Measurements from ENCODE around the gene ZNF14. TPM values are rescaled to one million over a fixed set of nuclear protein-coding genes. Genes with fewer than 3 reads are reported as not detected.

Gene ZNF14
- total and polyA plus RNA-seq, 12 donors = 2.7 to 8.5 (median 4.2) TPM

- no peak overlapping the region for H3K4me3 ChIP-seq
- intact Hi-C loops (cut with DNase I) = no loop called here
- no peaks in the 10 kb centered on the region for H3K9me3 ChIP-seq (replicated peaks in 1 of 3)
- no peak for TF ChIP-seq POLR2A (IDR thresholded peaks at IDR 0.05)
- TF ChIP-seq, protein P1, sequence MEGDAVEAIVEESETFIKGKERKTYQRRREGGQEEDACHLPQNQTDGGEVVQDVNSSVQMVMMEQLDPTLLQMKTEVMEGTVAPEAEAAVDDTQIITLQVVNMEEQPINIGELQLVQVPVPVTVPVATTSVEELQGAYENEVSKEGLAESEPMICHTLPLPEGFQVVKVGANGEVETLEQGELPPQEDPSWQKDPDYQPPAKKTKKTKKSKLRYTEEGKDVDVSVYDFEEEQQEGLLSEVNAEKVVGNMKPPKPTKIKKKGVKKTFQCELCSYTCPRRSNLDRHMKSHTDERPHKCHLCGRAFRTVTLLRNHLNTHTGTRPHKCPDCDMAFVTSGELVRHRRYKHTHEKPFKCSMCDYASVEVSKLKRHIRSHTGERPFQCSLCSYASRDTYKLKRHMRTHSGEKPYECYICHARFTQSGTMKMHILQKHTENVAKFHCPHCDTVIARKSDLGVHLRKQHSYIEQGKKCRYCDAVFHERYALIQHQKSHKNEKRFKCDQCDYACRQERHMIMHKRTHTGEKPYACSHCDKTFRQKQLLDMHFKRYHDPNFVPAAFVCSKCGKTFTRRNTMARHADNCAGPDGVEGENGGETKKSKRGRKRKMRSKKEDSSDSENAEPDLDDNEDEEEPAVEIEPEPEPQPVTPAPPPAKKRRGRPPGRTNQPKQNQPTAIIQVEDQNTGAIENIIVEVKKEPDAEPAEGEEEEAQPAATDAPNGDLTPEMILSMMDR (IDR thresholded peaks at IDR 0.05) = no peak
- no peak overlapping the region for H3K27ac ChIP-seq
- H3K27me3 ChIP-seq = no peaks in the 10 kb centered on the region
- 88 to 96% (median 92%) methylated on average over 3 to 4 of the region's 4 CpGs for WGBS, 4 donors
- H3K4me1 ChIP-seq (replicated peaks in 1 of 2) = no peaks in the 10 kb centered on the region
- no peaks in the 10 kb centered on the region for H3K36me3 ChIP-seq (replicated peaks in 1 of 2)
- no peak for DNase-seq
These were observed 25.3 kb upstream of the ZNF14 start for GRCh38 chr19:19758164-19758563.

DNA sequence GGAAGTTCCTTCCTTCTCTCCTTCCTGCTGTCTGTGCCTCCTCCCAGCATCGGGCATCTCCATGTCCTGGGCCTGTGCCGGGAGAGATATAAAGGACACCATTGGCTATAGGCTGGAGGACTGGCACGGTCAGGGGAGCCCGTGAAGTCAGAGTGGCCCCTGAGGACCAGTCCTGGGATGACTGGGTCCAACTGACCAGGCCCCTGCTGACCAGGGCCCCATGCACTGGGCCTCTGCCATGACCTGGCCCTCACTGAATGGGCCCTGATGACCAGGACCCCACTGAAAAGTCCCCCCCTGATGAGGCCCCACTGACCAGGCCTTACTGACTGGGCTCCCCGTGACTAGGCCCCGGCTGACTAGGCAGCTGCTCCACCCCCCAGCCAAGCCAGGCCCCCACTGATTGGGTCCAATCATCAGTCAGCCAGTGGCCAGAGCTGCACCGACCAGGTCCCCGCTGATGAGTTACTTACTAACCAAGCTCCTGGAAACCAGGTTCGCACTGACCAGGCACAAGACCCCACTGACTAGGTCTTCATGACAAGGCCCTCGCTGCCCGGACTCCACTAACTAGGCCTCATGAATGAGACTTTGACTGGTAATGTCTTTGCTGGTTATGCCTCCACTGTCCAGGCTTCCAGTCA is 20.0 kb upstream of the ZNF14 start:
- Histone ChIP-seq H3K4me1 (replicated peaks in 1 of 2) (no peaks in the 10 kb centered on the region), H3K9me3 (replicated peaks in 1 of 3) (no peaks in the 10 kb centered on the region), H3K27ac (no peak overlapping the region), H3K27me3 (no peaks in the 10 kb centered on the region), H3K4me3 (no peak overlapping the region), H3K36me3 (replicated peaks in 1 of 2) (no peaks in the 10 kb centered on the region)
- intact Hi-C loops (cut with DNase I) = no loop called here
- DNase-seq = no peak
- TF ChIP-seq, protein P1 (IDR thresholded peaks at IDR 0.05) = no peak
- no peak for TF ChIP-seq POLR2A (IDR thresholded peaks at IDR 0.05)
- WGBS, 4 donors = 95 to 98% (median 95%) methylated on average over 7 to 11 of the region's 11 CpGs

- H3K27ac ChIP-seq = no peak overlapping the region
- H3K27me3 ChIP-seq = no peaks in the 10 kb centered on the region
- no peak for TF ChIP-seq POLR2A (IDR thresholded peaks at IDR 0.05)
- TF ChIP-seq, protein P1 (IDR thresholded peaks at IDR 0.05) = no peak
- no peaks in the 10 kb centered on the region for H3K9me3 ChIP-seq (replicated peaks in 1 of 3)
- peak in 1 of 7 donors; percentile 36 for DNase-seq
- H3K4me3 ChIP-seq = no peak overlapping the region
- no peaks in the 10 kb centered on the region for H3K36me3 ChIP-seq (replicated peaks in 1 of 2)
- no peaks in the 10 kb centered on the region for H3K4me1 ChIP-seq (replicated peaks in 1 of 2)
- 72 to 90% (median 83%) methylated on average over 3 to 12 of the region's 12 CpGs for WGBS, 4 donors
- intact Hi-C loops (cut with DNase I) = no loop called here
These were observed 18.9 kb upstream of the ZNF14 start for GRCh38 chr19:19751846-19752245.

GRCh38 chr19:19750842-19751790 is 18.2 kb upstream of the ZNF14 start:
- H3K27ac ChIP-seq = no peak overlapping the region
- TF ChIP-seq, protein P1 (IDR thresholded peaks at IDR 0.05) = no peak
- no peak for TF ChIP-seq POLR2A (IDR thresholded peaks at IDR 0.05)
- no peaks in the 10 kb centered on the region for H3K36me3 ChIP-seq (replicated peaks in 1 of 2)
- intact Hi-C loops (cut with DNase I) = no loop called here
- no peak overlapping the region for H3K4me3 ChIP-seq
- H3K4me1 ChIP-seq (replicated peaks in 1 of 2) = no peaks in the 10 kb centered on the region
- DNase-seq = peak in 1 of 7 donors; percentile 35
- H3K9me3 ChIP-seq (replicated peaks in 1 of 3) = no peaks in the 10 kb centered on the region
- no peaks in the 10 kb centered on the region for H3K27me3 ChIP-seq
- 84 to 90% (median 86%) methylated on average over 15 to 40 of the region's 40 CpGs for WGBS, 4 donors

All from adrenal gland (tissue), 12 donors.